ENCODE data around the gene DHDDS.

- TF ChIP-seq ELF4 (CRISPR knock-in tag; IDR thresholded peaks at IDR 0.05; ENCODE audit: borderline replicate concordance) = no peak
- no peak for TF ChIP-seq CTCF (CRISPR knock-in tag; IDR thresholded peaks at IDR 0.05)
- no peak for TF ChIP-seq IRF1 (CRISPR knock-in tag; IDR thresholded peaks at IDR 0.05; ENCODE audit: low read depth)
- TF ChIP-seq BRF2 (CRISPR knock-in tag; IDR thresholded peaks at IDR 0.05) = no peak
- TF ChIP-seq ZNF292 (CRISPR knock-in tag; IDR thresholded peaks at IDR 0.05; ENCODE audit: borderline replicate concordance, low read depth) = no peak
Observed at GRCh38 chr1:26483980-26484379, 51.9 kb downstream of the DHDDS start.
